GM19351 (cell line): Measurements from ENCODE around the gene FIG4.
A peak's percentile ranks its signal among the peaks of the same experiment; 100 is the strongest.
"Not testable (repeated sequence)": the region's sequence is repeated elsewhere in the genome, so short reads cannot be mapped to it uniquely, and the experiment has no call there.

Experiments used
- ATAC-seq: cut with Tn5 transposase; IDR thresholded peaks from one replicate; pipeline ENCODE4 v1.9.1; 2021; ENCODE audit warnings: mild to moderate bottlenecking, moderate library complexity; ENCODE audit not compliant: unreplicated experiment

The FIG4 gene

DNA sequence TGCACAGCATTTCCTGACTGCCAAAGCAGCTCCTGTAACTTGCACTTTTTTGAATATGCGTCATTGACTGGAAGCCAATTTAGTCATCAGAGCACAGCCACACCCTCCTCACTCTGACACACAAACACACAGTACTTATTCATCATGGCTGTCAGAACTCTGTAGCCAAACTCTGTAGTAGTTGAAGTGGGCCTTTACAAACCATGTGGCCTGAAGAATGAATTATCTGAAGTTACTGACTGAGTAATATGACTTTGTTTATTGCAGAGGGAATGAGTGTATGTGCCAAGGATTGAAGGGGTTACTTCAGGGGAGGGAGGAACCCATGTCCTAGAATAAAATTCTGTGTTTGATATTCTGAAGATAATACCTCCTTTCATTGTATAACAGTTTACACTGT, 102.7 kb downstream of the FIG4 start:
- ATAC-seq: peak; percentile 41

GRCh38 chr6:109794201-109794923, 103.3 kb downstream of the FIG4 start:
- ATAC-seq: peak; percentile 49

- no peak for ATAC-seq
Observed at GRCh38 chr6:109795994-109796555, 105.0 kb downstream of the FIG4 start.

DNA sequence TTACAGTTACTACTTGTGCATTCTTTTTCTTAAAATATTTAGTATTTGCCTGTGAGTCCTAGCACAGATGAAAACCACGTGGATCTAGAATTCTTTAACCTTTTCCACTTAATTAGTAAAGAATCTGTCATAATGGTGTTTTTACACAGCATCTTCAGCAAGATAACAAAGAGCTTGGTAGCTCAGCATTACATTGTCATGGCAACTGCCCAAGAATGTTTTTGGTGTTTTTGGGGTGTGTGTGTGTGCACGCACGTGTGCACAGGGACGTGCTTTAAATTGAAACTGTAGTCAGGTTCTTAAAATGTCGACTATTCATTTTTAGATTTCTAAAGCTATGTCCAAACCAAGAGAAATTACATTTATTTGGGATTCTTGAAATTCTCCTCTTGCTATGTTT, 108.0 kb downstream of the FIG4 start:
- no peak for ATAC-seq

DNA sequence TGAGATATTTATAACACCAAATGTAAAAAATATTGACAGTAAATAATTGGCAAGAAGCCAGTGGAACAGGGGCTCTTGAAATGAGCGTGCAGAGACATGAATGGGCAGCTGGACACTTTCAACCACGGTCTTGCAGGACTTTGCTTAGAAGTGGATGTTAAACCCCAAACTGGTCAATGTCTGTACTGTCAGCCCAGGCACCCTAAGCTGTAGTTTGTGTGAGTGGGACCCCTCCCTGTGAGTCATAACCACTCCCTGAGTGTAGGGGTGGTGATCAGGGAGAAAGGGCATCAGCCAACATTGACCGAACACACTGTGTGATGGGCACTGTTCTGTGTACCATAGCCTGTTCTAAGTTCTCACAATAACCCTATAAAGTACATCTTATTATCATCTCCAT, 108.6 kb downstream of the FIG4 start:
- no peak for ATAC-seq

- no peak for ATAC-seq
Observed at GRCh38 chr6:109800771-109801170, 109.7 kb downstream of the FIG4 start.

DNA sequence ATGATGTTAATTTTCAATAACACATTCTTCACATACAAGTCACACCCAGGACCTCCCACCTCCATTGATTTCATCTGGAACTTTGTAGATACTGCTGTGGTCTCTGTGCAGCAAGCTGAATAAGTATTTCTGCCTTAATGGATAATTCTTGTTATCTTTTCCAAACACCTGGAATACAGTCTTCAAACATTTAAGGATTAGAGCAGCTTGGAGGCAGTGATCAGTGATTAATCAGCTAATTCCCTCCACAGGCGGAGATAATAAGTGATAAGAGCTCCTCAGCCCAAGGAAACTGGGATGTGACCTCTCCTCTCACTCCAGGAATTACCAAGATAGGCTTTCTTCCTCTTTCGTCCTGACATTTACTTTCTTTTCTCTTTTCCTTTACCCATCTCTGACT, 110.7 kb downstream of the FIG4 start:
- ATAC-seq: no peak

GRCh38 chr6:109804020-109804419, 112.9 kb downstream of the FIG4 start:
- ATAC-seq: no peak

DNA sequence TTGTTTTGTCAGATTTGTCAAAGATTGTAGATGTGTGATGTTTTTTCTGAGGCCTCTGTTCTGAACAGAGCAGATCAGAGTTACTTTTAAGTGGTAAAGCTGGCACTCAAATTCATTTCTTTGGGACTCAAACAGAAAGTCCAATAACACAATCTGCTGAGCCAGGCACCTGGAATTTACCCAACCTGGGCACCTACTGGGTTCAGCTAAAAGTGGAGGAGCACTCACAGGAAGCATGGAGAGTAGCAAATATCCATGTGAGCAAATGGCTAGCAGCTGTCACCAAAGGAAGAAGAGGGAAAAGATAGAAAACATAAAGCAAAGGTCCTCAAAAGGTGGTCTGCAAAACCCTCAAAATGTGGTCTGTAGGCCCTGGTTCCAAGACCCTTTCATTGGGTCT, 116.8 kb downstream of the FIG4 start:
- ATAC-seq: no peak

- ATAC-seq: peak; percentile 43
Observed at GRCh38 chr6:109808837-109809236, 117.7 kb downstream of the FIG4 start.

- no peak for ATAC-seq
Observed at GRCh38 chr6:109815054-109815453, 124.0 kb downstream of the FIG4 start.

DNA sequence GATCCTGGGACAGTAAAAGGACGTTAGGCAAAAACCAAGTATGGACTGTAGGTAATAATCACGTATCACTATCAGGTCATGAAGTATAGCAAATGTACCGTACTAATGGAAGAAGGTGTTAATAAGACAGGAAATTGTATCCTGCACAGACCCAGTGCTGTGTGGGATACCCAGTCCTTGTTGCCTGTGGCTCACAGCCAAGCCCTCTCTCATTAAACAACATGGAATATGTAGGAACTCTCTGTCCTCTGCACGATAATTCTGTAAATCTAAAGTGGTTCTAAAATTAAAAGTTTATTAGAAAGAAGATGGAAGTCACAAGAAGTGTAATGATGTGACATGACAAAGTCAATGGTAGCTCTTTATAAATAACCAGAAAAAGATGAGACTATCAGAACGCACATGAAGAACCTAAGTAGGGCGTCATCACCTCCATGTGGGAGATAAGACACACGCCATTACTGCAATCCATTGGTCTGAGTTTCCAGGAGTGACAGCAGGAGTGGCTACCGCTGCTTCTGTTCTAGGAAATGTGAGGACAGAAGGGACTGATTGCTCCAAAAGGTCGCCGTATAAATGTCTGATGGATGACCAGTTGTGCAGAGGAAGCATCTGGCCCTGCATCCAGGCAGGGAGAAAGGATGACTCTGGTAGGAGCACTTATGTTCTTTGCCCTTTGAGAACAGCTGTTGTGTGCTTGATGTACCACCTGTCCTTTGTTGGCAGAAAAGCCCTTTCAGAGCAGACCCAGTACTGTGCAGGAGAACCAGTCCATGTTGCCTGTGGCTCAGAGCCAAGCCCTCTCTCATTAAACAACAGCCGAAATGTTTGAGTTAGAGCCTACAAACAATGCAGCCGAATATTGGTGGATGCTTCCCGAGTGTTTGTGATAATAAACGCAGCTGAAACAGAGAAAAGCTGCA, 125.6 kb downstream of the FIG4 start:
- ATAC-seq: no peak

DNA sequence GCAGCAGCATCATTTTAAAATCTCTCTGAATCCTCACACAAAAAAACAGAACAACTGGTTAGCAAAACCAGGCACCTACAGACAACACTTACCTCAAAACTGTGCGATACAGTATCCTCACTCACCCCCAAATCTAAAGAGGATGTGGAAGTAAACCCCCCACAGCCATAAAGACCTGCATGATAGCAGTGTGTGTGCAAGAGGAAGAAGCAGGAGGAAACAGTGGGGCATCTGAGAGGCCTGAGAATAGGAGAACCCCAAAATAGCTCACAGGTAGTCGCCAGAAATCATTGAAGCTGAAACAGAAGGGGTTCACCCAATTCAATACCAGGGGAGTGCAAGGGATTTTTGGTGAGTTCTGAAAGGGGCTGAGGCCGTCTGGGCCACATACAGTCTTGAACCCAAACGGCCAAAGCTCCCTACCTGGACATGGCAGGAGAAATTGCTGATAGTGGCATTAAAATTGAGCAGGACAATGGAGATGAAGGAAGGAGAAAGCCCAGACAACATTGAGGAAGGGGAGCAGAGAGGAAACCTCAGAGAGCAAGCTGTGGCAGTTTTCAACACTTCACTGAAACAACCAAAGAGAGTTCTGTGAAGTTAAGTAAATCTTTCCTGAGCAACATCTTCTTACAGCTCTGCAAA, 129.7 kb downstream of the FIG4 start:
- ATAC-seq: peak; percentile 87

DNA sequence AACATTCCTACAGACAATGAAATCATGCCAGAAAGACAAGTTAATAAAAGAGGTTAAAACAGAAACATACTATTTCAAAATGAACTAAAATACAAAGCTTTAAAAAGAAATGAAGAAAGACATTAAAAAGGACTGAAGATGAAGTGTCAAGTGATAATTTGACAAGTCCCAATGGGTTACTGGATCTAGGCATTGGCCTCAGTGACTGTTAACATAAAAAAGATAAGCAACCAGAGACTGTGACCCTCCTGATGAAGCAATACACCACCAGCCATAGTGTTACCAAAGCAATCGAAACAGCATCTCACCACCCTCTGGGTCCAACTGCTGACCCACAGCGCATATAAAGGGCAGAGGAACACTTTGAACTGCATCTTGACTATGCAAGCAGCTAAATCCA, 130.3 kb downstream of the FIG4 start:
- ATAC-seq: no peak

- no peak for ATAC-seq
Observed at GRCh38 chr6:109824105-109824504, 133.0 kb downstream of the FIG4 start.

- ATAC-seq: no peak
Observed at GRCh38 chr6:109826551-109826950, 135.5 kb downstream of the FIG4 start.

DNA sequence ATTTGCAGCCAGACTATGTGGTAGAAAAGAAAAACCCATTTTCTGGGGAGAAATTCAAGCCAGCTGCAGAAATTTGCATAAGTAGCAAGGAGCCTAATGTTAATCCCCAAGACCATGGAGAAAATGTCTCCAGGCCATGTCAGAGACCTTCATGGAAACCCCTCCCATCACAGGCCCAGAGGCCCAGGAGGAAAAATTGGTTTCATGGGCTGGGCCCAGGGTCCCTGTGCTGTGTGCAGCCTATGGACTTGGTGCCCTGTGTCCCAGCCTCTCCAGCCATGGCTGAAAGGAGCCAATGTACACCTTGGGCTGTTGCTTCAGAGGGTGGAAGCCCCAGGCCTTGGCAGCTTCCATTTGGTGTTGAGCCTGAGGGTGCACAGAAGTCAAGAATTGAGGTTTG, 140.3 kb downstream of the FIG4 start:
- ATAC-seq: not testable (repeated sequence)

GRCh38 chr6:109834131-109834530, 143.0 kb downstream of the FIG4 start:
- no peak for ATAC-seq

DNA sequence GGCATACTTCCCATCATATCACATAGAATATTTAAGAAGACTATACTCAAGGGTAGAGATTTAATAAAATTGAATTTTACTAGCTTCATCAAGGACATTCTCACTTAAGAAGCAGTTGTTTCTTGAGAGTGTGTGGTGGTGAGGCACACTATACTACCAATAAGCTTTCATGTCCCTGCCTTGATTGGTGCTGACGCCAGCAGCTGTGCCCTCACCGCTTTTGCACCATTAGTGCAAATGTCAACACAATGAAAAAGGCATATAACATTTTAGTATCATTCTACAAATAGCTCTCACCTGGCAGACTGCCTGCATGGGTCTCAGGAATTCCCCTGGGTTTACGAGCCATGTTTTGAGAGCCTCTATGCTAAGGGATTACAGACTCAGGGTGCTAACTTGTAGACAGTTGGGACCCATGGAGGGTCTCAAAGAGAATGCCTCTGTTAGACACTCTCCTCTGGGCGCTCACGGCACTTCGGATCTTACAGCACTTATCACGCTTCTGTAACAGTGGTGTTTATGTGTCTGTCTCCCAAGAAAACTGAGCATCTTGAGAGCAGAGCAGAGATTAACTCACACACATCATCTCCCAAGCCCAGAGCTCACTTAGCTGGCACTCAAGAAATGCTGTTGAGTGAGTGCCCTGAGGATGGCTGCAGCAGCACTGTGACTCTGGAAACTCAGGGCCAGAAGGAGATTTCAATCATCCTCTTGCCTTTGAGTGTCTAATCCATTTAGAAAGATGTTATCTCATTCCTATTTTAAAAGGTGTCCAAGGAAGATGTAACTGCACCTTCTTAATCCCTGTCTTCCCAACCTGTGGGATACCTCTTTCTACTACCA, 143.7 kb downstream of the FIG4 start:
- no peak for ATAC-seq

DNA sequence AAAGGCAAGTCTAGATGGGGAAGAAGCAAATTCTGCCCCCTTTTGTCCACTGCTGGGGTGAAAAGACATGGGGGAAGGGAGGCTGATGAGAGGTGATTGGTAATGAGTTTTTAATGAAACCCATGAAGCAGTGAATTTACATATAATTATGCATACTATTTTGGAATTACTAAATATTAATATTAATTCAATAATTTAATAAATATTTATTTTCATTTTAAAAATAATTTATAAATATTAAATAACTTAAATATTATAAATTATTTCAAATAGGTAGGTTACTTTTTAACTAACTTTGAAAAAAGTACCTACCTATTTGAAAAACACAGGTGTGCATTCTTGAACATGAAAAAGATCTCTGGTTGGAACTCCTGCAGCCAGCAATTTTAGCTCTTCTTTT, 148.9 kb downstream of the FIG4 start:
- ATAC-seq: no peak
